Gastrocnemius medialis (tissue), 4 donors: ENCODE results near the gene SEC23A.
"Not testable (repeated sequence)": the region's sequence is repeated elsewhere in the genome, so short reads cannot be mapped to it uniquely, and the experiment has no call there.

Source experiments
- POLR2A ChIP-seq, 2 donors: fragments of 450-650 bp; IDR thresholded peaks; one replicate each; pipeline ENCODE4 v1.6.1; 2017; ENCODE audit warnings: antibody characterized with exemption in 2 of 2, mild to moderate bottlenecking in 2 of 2, moderate library complexity in 2 of 2
- TF ChIP-seq, protein P1 (sequence below), 5 experiments: fragments of 450-650 bp in 3 of 5; fragments of 200-600 bp in 2 of 5; sonication (generic) in 2 of 5; IDR thresholded peaks in 4 of 5; conservative IDR thresholded peaks in 1 of 5; 1 replicate in 4 of 5; 2 replicates in 1 of 5; pipeline ENCODE4 v1.5.1; 2016 to 2019; ENCODE audit warnings: antibody characterized with exemption in 5 of 5, mild to moderate bottlenecking in 3 of 5, moderate library complexity in 3 of 5

DNA sequence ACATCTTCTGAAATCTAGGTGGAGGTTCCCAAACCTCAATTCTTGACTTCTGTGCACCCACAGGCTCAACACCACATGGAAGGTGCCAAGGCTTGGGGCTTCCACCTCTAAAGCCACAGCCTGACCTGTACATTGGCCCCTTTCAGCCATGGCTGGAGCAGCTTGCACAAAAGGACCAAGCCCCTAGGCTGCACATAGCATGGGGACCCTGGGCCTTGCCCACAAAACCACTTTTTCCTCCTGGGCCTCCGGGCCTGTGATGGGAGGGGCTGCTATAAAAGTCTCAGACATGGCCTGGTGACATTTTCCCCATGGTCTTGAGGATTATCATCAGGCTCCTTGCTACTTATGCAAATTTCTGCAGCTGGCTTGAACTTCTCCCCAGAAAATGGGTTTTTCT, 38.6 kb upstream of the SEC23A start:
- TF ChIP-seq, protein P1, sequence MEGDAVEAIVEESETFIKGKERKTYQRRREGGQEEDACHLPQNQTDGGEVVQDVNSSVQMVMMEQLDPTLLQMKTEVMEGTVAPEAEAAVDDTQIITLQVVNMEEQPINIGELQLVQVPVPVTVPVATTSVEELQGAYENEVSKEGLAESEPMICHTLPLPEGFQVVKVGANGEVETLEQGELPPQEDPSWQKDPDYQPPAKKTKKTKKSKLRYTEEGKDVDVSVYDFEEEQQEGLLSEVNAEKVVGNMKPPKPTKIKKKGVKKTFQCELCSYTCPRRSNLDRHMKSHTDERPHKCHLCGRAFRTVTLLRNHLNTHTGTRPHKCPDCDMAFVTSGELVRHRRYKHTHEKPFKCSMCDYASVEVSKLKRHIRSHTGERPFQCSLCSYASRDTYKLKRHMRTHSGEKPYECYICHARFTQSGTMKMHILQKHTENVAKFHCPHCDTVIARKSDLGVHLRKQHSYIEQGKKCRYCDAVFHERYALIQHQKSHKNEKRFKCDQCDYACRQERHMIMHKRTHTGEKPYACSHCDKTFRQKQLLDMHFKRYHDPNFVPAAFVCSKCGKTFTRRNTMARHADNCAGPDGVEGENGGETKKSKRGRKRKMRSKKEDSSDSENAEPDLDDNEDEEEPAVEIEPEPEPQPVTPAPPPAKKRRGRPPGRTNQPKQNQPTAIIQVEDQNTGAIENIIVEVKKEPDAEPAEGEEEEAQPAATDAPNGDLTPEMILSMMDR (IDR thresholded peaks at IDR 0.05 in 4 of 5, conservative IDR thresholded peaks at IDR 0.05 in 1 of 5) = not testable (repeated sequence)
- not testable (repeated sequence) for TF ChIP-seq POLR2A (IDR thresholded peaks at IDR 0.05)
